Endometrial microvascular endothelial cells (primary cell): ENCODE data around the gene GREB1L. TPM values are rescaled to one million over a fixed set of nuclear protein-coding genes. Genes with fewer than 3 reads are reported as not detected.
"Not testable (repeated sequence)": the region's sequence is repeated elsewhere in the genome, so short reads cannot be mapped to it uniquely, and the experiment has no call there.

ENCODE experiments used
- in situ Hi-C: cut with HindIII; loops from 2 replicates; pipeline ENCODE4 v1.10.0; 2017; ENCODE audit warnings: low sequenced_read_pairs, low pct_unique_long_range_greater_than_20kb; ENCODE audit errors: inconsistent ontology term
- total RNA-seq: library from RNA; depleted of rRNA; stranded (reverse); fragments of >200 nt; gene quantifications from one replicate; pipeline ENCODE4 v1.2.3, GENCODE V29; 2015; ENCODE audit errors: inconsistent ontology term

GREB1L gene
- total RNA-seq, 1 donor from 2014 or later = under 0.01 TPM

GRCh38 chr18:21261352-21261751 is 19.3 kb downstream of the GREB1L start:
- in situ Hi-C loops = no loop called here

DNA sequence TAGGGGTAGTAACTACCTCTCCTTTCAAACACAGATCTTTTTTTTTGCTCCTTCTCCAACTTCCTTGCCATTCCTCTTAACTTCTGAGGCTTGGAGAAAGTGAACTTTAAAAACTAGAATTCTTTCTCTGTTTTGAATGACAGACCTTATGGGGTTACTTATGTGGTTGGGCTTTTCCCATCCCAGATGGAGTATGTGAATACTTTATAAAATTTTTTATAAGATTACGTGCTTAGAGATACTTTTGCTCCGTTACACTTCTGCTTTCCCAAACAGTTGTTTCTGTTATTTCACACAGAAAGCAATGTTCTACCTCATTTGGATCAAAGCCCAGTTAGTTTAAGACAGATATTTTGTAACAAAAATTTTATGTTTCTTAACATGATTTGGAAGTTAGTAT is 20.2 kb downstream of the GREB1L start:
- in situ Hi-C loops = no loop called here

DNA sequence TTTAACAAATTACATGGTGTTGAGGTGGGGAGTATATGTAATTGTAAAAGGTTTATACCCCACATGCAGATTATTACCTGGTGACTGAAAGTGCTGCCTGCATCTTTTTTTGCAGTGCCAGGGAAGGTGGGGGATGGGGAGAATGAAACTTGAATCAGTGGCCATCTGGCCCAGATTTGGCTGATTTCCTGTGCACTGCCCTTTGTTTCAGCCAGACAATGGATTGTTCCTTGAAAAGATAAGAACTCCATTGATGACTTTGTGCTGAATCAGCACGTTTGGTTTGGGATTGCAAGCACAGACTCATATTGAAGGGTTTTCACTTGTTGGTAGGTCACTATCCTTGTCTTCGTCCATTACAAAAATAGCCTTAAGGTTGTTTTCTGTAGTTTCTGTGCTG is 20.9 kb downstream of the GREB1L start:
- in situ Hi-C loops = no loop called here

- in situ Hi-C loops = no loop called here
These were observed 22.6 kb downstream of the GREB1L start for GRCh38 chr18:21264651-21265050.

DNA sequence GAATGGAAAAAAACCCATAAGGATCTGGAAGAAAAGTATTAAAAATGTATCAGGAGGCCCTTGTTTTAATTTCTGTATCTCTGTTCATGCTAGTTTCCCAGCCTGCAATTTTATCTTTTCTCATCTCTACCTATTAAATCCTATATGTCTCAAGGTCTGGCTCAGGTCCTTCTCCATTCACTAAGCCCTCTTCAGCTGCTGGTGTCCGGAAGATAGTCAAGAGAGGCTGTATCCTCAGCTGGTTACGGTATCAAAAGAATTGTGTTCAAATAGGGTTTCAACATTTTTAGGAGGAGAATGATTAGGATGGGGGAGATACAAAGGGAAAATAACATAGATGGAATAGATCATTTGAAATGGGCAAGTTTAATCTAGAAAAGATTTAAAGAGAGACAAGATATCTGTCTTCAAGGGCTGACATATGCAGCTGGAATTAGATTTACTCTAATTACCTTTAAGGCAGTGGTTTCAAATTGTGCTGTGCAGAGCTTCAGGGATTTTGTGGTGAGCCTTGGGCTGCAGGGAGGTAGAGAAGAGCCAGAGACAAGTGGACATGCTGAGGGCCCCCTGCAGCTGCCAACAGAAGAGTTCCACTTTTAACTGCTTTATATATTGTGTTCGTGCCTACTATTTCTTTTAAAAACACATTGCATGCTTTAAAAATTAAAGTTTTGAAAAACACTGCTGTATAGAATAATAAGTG is 24.1 kb downstream of the GREB1L start:
- in situ Hi-C loops = no loop called here

- in situ Hi-C loops = no loop called here
These were observed 25.4 kb downstream of the GREB1L start for GRCh38 chr18:21267400-21267799.

GRCh38 chr18:21269349-21269748 is 27.3 kb downstream of the GREB1L start:
- in situ Hi-C loops = no loop called here

DNA sequence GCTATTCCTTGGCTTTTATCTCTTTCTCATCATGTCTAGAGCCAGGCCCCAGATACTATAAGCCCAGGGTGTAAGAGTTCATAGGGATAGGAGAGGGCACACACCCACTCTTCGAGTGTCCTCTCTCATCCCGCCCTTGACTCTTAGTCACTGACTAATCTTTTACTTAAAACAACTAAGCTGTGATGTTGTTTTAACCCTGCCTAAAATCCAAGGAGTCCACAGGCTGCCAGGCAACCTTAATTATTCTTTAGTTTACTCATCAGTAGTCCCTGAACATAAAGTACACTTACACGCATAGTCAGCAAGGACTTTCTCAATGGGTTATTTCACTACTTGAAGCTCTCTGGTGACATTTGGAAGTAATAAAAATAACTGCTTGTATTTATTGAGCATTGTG is 28.4 kb downstream of the GREB1L start:
- in situ Hi-C loops = no loop called here

- in situ Hi-C loops = no loop called here
These were observed 30.1 kb downstream of the GREB1L start for GRCh38 chr18:21272016-21272579.

DNA sequence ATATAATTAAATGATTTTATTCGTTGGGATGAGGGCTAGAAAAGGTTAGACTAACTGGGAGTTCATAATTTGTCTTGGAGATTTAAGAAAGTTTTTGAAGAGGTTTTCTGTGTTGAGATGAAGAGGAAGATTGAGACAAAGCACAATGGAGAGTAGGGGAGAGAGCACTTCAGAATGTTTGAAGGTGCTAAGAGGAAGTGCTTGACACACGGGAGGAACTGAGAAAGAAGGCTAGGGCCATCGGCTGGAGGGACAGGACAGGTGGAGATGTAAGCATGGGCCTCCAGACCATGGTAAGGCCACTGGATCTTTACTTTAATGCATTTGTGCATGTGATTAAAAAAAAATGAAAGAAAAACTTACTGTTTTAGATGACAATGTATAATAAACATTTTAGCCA is 31.5 kb downstream of the GREB1L start:
- in situ Hi-C loops = no loop called here

DNA sequence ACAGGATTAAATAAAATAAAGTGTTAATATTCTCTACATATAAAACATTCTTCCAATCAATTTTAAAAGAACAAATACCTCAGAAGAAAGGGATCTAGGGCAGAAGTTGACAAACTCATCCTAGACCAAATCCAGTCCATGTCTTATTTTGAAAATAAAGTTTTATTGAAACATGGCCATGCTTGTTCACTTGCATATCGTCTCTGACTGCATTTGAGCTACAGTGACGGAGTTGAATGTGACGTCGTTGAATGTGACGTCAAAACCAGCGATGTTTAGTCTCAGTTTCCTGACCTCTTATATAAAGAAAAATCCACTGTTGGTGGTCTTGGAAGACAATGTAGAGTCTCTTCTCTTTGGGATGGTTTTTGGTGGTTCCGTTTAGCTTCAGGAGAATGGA is 33.6 kb downstream of the GREB1L start:
- in situ Hi-C loops = no loop called here

DNA sequence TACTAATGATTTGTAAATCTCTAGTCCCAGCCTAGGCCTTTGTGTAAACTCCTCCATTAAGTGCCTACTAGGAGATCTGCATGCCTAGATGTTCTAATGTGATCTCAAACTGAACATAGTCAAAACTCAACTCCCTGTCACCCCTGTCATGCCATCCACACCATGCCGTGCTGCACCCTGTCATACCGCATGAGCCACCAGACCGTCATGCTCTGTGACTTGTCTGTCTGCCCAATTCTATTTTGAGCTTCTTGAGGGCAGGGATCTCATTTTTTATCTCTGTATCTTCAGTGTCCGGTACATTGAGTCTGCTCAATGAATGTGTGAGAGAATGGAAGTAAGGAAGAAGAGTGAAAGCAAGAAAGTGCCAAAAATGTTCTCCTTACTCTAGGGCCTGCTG is 35.5 kb downstream of the GREB1L start:
- in situ Hi-C loops = no loop called here

DNA sequence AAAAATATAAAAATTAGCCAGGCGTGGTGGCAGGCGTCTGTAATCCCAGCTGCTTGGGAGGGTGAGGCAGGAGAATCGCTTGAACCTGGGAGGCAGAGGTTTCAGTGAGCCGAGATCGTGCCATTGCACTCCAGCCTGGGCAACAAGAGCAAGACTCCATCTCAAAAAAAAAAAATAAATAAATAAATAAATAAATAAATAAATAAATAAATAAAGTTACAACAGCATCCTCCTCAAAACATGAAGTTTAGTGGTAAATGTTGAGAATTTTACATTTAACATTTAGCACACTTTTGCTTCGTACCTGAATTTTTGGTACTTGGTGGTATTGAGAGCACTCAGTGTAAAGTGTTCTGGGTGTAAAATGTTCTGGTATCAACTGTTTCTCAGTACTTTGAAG is 36.2 kb downstream of the GREB1L start:
- in situ Hi-C loops = not testable (repeated sequence)

GRCh38 chr18:21281603-21282002 is 39.6 kb downstream of the GREB1L start:
- in situ Hi-C loops = no loop called here

- in situ Hi-C loops = no loop called here
These were observed 42.5 kb downstream of the GREB1L start for GRCh38 chr18:21284540-21284939.

DNA sequence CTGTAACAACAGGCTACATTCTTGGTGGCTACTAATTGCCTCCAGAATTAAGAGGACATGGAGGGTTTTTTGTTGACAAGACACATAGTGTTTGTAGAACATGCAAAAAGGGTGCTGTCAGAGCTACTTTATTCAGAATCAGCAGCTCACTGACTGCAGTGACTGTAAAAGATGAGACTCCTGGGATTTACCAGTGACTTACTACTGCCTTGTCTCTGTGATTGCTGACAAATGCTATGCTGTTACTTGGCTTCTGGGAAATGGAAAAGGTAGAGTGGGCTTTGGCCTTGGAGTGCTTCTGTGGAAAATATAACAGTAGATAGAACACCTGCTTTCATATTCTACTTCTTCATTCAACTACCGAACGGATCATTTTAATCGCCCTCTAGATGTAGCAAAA is 47.8 kb downstream of the GREB1L start:
- in situ Hi-C loops = no loop called here

DNA sequence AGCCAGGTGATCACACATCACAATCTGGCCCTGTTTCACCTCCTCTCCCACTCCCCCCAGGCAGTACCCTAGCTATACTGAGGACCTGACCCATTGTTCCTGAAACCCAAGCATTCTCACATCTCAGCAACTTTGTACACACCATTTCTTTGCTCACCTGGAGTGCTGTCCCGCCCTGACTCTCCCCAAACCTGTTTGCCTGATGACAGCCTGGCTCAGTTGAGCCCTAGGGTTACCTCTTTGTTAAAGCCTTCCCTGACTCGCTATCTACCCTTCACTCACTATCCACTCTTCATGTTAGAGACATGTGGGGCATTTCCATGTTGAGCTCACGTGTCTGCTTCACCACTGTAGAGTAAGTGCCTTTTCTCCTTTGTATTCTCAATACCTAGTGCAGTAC is 49.1 kb downstream of the GREB1L start:
- in situ Hi-C loops = no loop called here

GRCh38 chr18:21293479-21293878 is 51.4 kb downstream of the GREB1L start:
- in situ Hi-C loops = no loop called here

DNA sequence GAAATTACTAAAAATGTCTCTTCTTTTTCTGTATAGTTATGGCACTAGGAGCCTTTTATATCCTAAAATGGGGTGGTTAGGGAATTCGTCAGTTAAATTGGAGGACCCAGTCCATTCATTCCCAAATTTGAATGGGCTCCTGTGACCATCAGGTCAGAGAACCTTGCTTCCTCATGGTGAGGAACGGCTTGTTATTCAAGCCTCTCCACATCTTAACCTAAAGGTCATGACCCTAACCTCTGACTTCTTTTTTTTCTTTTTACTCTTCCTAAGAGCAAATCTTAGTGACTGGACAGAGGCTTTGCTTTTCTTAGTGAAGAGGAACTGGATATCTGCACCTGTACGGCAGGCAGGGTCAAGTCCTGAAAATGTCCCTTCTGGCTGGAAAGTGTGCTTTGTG is 53.1 kb downstream of the GREB1L start:
- in situ Hi-C loops = no loop called here

- in situ Hi-C loops = no loop called here
These were observed 54.0 kb downstream of the GREB1L start for GRCh38 chr18:21296045-21296444.

DNA sequence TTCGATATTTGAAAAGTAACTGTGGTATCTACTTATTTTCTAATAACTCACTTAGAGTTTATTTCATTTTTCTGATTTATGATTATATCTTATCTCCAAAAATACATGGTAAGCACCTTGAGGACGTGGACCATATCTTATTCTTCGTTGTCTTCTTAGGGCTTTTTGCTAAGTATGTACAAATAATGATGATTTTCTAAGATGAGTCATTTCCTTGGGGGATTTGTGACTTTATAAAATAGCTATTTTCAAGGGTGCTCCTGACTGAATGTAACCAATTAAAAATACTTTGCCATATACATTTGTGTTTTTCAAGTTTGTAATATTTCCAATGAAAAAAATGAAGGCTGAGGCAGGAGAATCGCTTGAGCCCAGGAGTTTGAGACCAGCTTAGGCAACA is 56.3 kb downstream of the GREB1L start:
- in situ Hi-C loops = no loop called here
